Gastroesophageal sphincter (tissue), 3 donors: Measurements from ENCODE around the gene ATG4C.

Experiments
- CTCF ChIP-seq, 4 experiments: fragments of 200-600 bp in 2 of 4; fragments of 450-650 bp in 2 of 4; sonication (generic) in 1 of 4; IDR thresholded peaks; one replicate each; pipeline ENCODE4 v1.5.1; 2017 to 2019; ENCODE audit warnings: antibody characterized with exemption in 4 of 4, mild to moderate bottlenecking in 2 of 4, moderate library complexity in 2 of 4
- POLR2AphosphoS5 ChIP-seq: sonication (generic); formaldehyde crosslinking; IDR thresholded peaks from one replicate; pipeline ENCODE4 v1.6.1; 2017; ENCODE audit warnings: antibody characterized with exemption

- TF ChIP-seq POLR2AphosphoS5 (no peak), CTCF (IDR thresholded peaks at IDR 0.05) (peak in 1 of 4 experiments; percentile 28)
Observed at GRCh38 chr1:62912028-62912638, 128.2 kb downstream of the ATG4C start.
